Erythroblast (primary cell): ENCODE results near the gene CCNB3.

Experiments used
- GATA1 ChIP-seq: IDR thresholded peaks from 2 replicates; pipeline ENCODE4 v1.6.1; 2011; ENCODE audit warnings: low read depth, mild to moderate bottlenecking, control low read depth, low read length, moderate library complexity
- POLR2A ChIP-seq: IDR thresholded peaks from 2 replicates; pipeline ENCODE4 v1.6.1; 2011; ENCODE audit warnings: mild to moderate bottlenecking, low read length

DNA sequence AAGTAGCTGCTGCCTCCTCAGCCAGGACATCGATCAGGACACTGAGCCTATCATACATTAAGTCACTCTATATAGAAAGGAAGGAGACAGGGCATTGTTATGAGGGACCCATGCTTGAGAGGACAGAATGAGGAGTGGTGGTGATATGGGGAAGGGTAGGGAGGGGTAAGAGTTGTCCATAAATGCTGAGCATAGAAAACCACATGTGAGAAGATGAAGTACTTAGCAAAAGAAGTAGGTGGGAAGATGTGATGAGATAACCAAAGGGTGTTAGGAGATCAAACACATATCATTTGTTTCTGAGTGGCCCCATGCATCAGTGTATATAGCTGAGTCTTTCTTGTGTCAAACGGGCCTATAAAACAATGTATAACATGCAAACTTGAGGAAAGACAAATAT, 182.0 kb downstream of the CCNB3 start:
- TF ChIP-seq POLR2A = no peak
- TF ChIP-seq GATA1 = no peak
